Measurements from ENCODE around the gene CETN1.

CETN1 gene

DNA sequence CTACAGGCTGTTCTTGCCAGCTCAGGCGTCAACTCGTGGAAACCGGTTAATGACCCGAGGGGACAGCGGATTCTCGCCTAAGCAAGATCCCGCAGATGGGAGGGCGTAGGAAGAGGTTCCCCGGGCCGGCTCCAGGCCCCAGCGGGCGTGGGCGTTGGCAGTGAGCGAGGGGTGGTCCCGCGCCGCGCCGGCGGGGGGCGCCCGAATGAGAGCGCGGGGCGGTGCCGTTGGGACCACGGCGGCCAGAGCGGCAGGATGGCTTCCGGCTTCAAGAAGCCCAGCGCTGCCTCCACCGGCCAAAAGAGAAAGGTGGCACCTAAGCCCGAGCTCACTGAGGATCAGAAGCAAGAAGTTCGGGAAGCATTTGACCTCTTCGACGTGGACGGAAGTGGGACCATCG lies at the start of gene CETN1:
Gene CETN1, plus strand, starts transcription at position 227 of the 400 bp plus-strand sequence. Its CDS starts 29 bp downstream, at position 256.
- no peak within 1 kb of the TSS for H3K4me3 ChIP-seq (ENCODE audit: severe bottlenecking)
- no peaks in the 10 kb centered on the region for H3K27me3 ChIP-seq (ENCODE audit: insufficient read depth, poor library complexity, severe bottlenecking)
- no peak for ATAC-seq (ENCODE audit: low read depth)
- H3K27ac ChIP-seq (ENCODE audit: poor library complexity, severe bottlenecking): no peak within 1 kb of the TSS
- no peaks in the 10 kb centered on the region for H3K9me3 ChIP-seq (ENCODE audit: severe bottlenecking)
- DNase-seq (ENCODE audit: low spot score): no peak
- TF ChIP-seq, protein P1, sequence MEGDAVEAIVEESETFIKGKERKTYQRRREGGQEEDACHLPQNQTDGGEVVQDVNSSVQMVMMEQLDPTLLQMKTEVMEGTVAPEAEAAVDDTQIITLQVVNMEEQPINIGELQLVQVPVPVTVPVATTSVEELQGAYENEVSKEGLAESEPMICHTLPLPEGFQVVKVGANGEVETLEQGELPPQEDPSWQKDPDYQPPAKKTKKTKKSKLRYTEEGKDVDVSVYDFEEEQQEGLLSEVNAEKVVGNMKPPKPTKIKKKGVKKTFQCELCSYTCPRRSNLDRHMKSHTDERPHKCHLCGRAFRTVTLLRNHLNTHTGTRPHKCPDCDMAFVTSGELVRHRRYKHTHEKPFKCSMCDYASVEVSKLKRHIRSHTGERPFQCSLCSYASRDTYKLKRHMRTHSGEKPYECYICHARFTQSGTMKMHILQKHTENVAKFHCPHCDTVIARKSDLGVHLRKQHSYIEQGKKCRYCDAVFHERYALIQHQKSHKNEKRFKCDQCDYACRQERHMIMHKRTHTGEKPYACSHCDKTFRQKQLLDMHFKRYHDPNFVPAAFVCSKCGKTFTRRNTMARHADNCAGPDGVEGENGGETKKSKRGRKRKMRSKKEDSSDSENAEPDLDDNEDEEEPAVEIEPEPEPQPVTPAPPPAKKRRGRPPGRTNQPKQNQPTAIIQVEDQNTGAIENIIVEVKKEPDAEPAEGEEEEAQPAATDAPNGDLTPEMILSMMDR (IDR thresholded peaks at IDR 0.05; ENCODE audit: poor library complexity, severe bottlenecking): no peak
- H3K36me3 ChIP-seq (ENCODE audit: low read depth): no peaks in the 10 kb centered on the region
- H3K4me1 ChIP-seq (ENCODE audit: insufficient read depth, poor library complexity, severe bottlenecking): no peaks in the 10 kb centered on the region

DNA sequence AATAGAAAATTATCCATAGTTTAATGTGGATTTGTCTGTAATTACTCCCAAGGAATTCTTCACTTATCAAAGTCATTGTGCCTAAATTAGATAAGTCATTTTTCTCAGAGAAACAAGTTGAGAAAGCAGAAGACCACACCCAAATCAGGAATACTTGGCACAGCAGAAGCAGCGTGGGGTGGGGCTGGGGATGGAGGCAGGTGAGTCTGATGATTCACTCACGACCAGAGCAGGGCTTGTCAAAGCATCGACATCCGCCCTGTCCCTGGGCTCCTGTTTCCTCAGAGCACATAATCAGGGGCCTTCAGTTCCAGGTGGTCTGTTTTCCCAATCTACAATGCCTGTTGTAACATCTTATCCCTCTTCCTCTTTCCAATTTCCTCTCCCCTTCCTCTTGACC lies 48.2 kb upstream of the CETN1 start:
- H3K4me1 ChIP-seq (ENCODE audit: insufficient read depth, poor library complexity, severe bottlenecking): peaks cover 5% of the 10 kb centered on the region
- H3K27ac ChIP-seq (ENCODE audit: poor library complexity, severe bottlenecking): no peak overlapping the region
- H3K36me3 ChIP-seq (ENCODE audit: low read depth): no peaks in the 10 kb centered on the region
- no peaks in the 10 kb centered on the region for H3K9me3 ChIP-seq (ENCODE audit: severe bottlenecking)
- no peak overlapping the region for H3K4me3 ChIP-seq (ENCODE audit: severe bottlenecking)
- ATAC-seq (ENCODE audit: low read depth) (peak; percentile 100), DNase-seq (ENCODE audit: low spot score) (peak; percentile 75)
- H3K27me3 ChIP-seq (ENCODE audit: insufficient read depth, poor library complexity, severe bottlenecking): no peaks in the 10 kb centered on the region
- TF ChIP-seq, protein P1 (IDR thresholded peaks at IDR 0.05; ENCODE audit: poor library complexity, severe bottlenecking): no peak

DNA sequence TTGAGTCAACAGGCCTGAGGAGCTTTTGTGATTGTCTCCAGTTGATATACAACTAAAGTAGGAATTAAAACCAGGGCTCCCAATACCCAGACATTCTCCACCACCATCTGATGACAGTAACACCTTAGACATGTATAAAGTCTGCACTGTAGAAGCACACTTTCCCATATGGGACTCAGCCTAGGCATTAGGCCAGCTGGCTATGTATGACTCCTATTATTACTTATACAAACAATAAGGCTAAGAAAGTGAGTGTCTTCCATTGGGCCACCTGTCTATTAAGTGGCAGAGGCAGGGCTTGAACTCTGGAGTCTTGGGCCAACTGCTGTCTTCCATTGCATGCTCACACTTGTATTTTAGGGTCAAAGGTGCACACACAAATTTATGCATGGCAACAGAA lies 47.5 kb upstream of the CETN1 start:
- Histone ChIP-seq H3K4me3 (ENCODE audit: severe bottlenecking) (no peak overlapping the region), H3K9me3 (ENCODE audit: severe bottlenecking) (no peaks in the 10 kb centered on the region), H3K36me3 (ENCODE audit: low read depth) (no peaks in the 10 kb centered on the region), H3K27me3 (ENCODE audit: insufficient read depth, poor library complexity, severe bottlenecking) (no peaks in the 10 kb centered on the region), H3K4me1 (ENCODE audit: insufficient read depth, poor library complexity, severe bottlenecking) (peaks cover 5% of the 10 kb centered on the region), H3K27ac (ENCODE audit: poor library complexity, severe bottlenecking) (no peak overlapping the region)
- ATAC-seq (ENCODE audit: low read depth) (no peak), DNase-seq (ENCODE audit: low spot score) (no peak)
- TF ChIP-seq, protein P1 (IDR thresholded peaks at IDR 0.05; ENCODE audit: poor library complexity, severe bottlenecking): no peak

DNA sequence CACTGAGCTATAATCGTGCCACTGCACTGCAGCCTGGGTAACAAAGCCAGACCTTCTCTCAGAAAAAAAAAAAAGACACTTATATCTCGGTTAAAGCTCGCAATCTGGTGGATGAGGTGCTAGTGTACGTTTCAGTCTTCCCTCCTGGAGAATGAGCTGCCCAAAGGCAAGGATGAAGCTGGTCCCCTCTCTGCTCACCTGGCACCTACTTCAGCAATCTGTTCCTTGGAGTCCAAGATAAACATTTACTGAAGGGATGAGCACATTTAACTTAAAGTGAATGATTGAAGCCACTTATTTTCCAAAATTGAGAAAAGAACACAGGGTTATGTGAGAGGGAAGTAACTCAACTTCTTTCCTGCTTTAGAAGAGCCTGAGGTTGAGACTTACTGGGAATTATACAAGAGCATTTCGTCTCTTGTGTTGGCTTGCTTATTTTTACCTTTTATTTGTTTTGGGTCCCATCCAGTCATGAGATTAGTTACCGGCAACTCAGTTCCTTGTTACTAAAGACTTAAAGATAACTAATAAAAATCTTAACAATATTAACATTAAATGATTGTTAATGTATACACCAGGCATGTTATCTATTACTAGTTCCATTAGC lies 46.1 kb upstream of the CETN1 start:
- Histone ChIP-seq H3K4me1 (ENCODE audit: insufficient read depth, poor library complexity, severe bottlenecking) (peaks cover 5% of the 10 kb centered on the region), H3K36me3 (ENCODE audit: low read depth) (no peaks in the 10 kb centered on the region), H3K9me3 (ENCODE audit: severe bottlenecking) (no peaks in the 10 kb centered on the region), H3K4me3 (ENCODE audit: severe bottlenecking) (no peak overlapping the region), H3K27ac (ENCODE audit: poor library complexity, severe bottlenecking) (no peak overlapping the region), H3K27me3 (ENCODE audit: insufficient read depth, poor library complexity, severe bottlenecking) (no peaks in the 10 kb centered on the region)
- DNase-seq (ENCODE audit: low spot score) (no peak), ATAC-seq (ENCODE audit: low read depth) (no peak)
- TF ChIP-seq, protein P1 (IDR thresholded peaks at IDR 0.05; ENCODE audit: poor library complexity, severe bottlenecking): no peak

DNA sequence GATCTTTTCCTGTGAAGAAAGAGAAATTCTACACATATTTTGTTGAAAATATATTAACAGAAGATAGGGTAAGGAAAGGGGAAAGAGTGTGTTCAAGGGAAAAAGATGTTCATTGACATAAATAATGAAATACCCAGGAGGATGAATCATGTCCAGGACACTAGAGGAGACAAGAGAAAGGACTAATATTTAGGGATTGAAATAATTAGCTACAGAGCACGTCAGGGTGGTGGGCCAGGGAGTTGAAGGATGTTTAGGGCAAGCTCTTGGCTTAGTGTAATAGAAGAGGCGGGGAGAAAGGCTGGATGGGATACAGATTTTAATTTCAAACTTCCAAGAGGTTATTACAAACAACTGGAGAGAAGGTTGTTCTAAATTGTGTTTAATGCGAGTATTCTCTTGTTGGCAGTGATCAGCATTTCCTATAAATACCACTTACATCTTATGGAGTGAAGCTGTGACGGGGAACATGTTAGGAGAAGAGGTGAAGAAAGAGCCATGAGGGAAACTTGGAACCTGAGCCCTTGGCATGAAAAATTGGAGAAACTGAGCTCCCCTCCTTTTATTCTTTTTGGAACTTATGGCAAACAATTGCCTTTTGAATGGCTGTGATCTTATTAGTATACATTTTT lies 36.6 kb upstream of the CETN1 start:
- Histone ChIP-seq H3K9me3 (ENCODE audit: severe bottlenecking) (no peaks in the 10 kb centered on the region), H3K27ac (ENCODE audit: poor library complexity, severe bottlenecking) (no peak overlapping the region), H3K36me3 (ENCODE audit: low read depth) (no peaks in the 10 kb centered on the region), H3K4me3 (ENCODE audit: severe bottlenecking) (no peak overlapping the region), H3K4me1 (ENCODE audit: insufficient read depth, poor library complexity, severe bottlenecking) (no peaks in the 10 kb centered on the region), H3K27me3 (ENCODE audit: insufficient read depth, poor library complexity, severe bottlenecking) (no peaks in the 10 kb centered on the region)
- ATAC-seq (ENCODE audit: low read depth) (no peak), DNase-seq (ENCODE audit: low spot score) (no peak)
- TF ChIP-seq, protein P1 (IDR thresholded peaks at IDR 0.05; ENCODE audit: poor library complexity, severe bottlenecking): no peak
